ENCODE measurements around the gene ZMYM3. TPM values are rescaled to one million over a fixed set of nuclear protein-coding genes. Genes with fewer than 3 reads are reported as not detected.

ZMYM3 gene
- total RNA-seq, 1 experiment from 2014 or later: 32.9 TPM

DNA sequence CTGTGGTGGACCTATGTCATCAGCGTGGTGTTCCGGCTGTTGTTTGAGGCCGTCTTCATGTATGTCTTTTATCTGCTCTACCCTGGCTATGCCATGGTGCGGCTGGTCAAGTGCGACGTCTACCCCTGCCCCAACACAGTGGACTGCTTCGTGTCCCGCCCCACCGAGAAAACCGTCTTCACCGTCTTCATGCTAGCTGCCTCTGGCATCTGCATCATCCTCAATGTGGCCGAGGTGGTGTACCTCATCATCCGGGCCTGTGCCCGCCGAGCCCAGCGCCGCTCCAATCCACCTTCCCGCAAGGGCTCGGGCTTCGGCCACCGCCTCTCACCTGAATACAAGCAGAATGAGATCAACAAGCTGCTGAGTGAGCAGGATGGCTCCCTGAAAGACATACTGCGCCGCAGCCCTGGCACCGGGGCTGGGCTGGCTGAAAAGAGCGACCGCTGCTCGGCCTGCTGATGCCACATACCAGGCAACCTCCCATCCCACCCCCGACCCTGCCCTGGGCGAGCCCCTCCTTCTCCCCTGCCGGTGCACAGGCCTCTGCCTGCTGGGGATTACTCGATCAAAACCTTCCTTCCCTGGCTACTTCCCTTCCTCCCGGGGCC lies 29.7 kb downstream of the ZMYM3 start (continued):
- TF ChIP-seq EZH2 (IDR thresholded peaks at IDR 0.05) (no peak), SIN3A (IDR thresholded peaks at IDR 0.05; ENCODE audit: low read depth) (no peak), EGR1 (IDR thresholded peaks at IDR 0.05; ENCODE audit: low read depth) (no peak), RAD21 (IDR thresholded peaks at IDR 0.05; ENCODE audit: low read depth) (no peak)

DNA sequence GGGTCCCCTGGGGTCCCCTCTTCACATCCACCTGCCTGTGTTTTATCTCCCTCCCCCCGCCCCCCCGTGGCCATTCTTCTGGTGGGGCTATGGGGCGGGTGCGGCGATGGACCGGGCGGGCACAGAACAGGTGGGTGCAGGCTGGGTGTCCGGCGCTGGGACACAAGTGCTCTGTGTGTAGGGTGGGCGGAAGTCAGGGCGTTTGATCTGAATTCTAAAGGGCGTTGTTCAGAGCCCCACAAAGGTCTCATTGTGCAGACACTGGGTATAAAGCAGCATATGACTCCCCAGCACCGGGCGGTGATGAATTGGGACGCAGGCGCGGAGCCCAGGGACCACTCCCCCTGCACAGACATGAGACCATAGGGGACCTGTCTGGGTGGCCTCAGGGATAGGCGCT lies 31.0 kb downstream of the ZMYM3 start, which contains the start of gene GJB1:
GJB1 (plus strand) TSS at position 296 of the 400 bp plus-strand sequence. CDS start 484 bp downstream, outside the sequence.
- Histone ChIP-seq H3K9me2 (ENCODE audit: insufficient read depth) (no peaks in the 10 kb centered on the region), H3K4me3 (replicated peaks in 1 of 2; ENCODE audit: low read depth in 1 of 2, low read length in 2 of 2) (no peak within 1 kb of the TSS), H3K36me3 (ENCODE audit: control insufficient read depth in 1 of 2, insufficient read depth in 2 of 2, low read length in 2 of 2) (no peaks in the 10 kb centered on the region), H3K9me3 (ENCODE audit: control insufficient read depth in 1 of 2, insufficient read depth in 1 of 2, low read depth in 1 of 2, low read length in 2 of 2) (no peaks in the 10 kb centered on the region), H2AFZ (ENCODE audit: low read depth, low read length, poor library complexity, severe bottlenecking) (no peak within 1 kb of the TSS), H4K20me1 (ENCODE audit: insufficient read depth) (no peaks in the 10 kb centered on the region), H3K4me1 (ENCODE audit: control insufficient read depth in 1 of 2, insufficient read depth in 2 of 2, low read length in 2 of 2) (no peaks in the 10 kb centered on the region), H3K27me3 (ENCODE audit: insufficient read depth, low read length) (no peaks in the 10 kb centered on the region), H3K9ac (ENCODE audit: low read length) (no peak within 1 kb of the TSS), H3K79me2 (ENCODE audit: insufficient read depth, low read length) (no peaks in the 10 kb centered on the region), H3K4me2 (ENCODE audit: low read length) (no peak within 1 kb of the TSS), H3K27ac (ENCODE audit: low read depth, low read length) (no peak within 1 kb of the TSS)
- RAD21 ChIA-PET (ENCODE audit: low non-redundant PET in 1 of 2, low total read pairs in 2 of 2, uncharacterized antibody in 2 of 2, unreplicated experiment in 2 of 2): no interaction called here
- DNase-seq (ENCODE audit: low read depth, low spot score): no peak
- intact Hi-C loops (cut with micrococcal nuclease): no loop called here
- TF ChIP-seq, protein P1, sequence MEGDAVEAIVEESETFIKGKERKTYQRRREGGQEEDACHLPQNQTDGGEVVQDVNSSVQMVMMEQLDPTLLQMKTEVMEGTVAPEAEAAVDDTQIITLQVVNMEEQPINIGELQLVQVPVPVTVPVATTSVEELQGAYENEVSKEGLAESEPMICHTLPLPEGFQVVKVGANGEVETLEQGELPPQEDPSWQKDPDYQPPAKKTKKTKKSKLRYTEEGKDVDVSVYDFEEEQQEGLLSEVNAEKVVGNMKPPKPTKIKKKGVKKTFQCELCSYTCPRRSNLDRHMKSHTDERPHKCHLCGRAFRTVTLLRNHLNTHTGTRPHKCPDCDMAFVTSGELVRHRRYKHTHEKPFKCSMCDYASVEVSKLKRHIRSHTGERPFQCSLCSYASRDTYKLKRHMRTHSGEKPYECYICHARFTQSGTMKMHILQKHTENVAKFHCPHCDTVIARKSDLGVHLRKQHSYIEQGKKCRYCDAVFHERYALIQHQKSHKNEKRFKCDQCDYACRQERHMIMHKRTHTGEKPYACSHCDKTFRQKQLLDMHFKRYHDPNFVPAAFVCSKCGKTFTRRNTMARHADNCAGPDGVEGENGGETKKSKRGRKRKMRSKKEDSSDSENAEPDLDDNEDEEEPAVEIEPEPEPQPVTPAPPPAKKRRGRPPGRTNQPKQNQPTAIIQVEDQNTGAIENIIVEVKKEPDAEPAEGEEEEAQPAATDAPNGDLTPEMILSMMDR (IDR thresholded peaks at IDR 0.05 in 2 of 3, conservative IDR thresholded peaks at IDR 0.05 in 1 of 3; ENCODE audit: borderline replicate concordance in 1 of 3, insufficient read depth in 1 of 3, low read depth in 2 of 3, low read length in 2 of 3): no peak
- TF ChIP-seq TCF7L2 (IDR thresholded peaks at IDR 0.05; ENCODE audit: borderline replicate concordance, extremely low read depth, insufficient read depth, insufficient read length) (no peak), YY1 (IDR thresholded peaks at IDR 0.05; ENCODE audit: extremely low read depth, insufficient replicate concordance, low read depth, low read length) (no peak), SP1 (IDR thresholded peaks at IDR 0.05; ENCODE audit: low read depth) (no peak), EZH2phosphoT487 (IDR thresholded peaks at IDR 0.05; ENCODE audit: borderline replicate concordance) (no peak), JUND (IDR thresholded peaks at IDR 0.05) (no peak), RAD21 (IDR thresholded peaks at IDR 0.05; ENCODE audit: low read depth) (no peak), EZH2 (IDR thresholded peaks at IDR 0.05) (no peak), POLR2AphosphoS5 (IDR thresholded peaks at IDR 0.05; ENCODE audit: low read depth, low read length) (no peak)
- TF ChIP-seq, protein P2, sequence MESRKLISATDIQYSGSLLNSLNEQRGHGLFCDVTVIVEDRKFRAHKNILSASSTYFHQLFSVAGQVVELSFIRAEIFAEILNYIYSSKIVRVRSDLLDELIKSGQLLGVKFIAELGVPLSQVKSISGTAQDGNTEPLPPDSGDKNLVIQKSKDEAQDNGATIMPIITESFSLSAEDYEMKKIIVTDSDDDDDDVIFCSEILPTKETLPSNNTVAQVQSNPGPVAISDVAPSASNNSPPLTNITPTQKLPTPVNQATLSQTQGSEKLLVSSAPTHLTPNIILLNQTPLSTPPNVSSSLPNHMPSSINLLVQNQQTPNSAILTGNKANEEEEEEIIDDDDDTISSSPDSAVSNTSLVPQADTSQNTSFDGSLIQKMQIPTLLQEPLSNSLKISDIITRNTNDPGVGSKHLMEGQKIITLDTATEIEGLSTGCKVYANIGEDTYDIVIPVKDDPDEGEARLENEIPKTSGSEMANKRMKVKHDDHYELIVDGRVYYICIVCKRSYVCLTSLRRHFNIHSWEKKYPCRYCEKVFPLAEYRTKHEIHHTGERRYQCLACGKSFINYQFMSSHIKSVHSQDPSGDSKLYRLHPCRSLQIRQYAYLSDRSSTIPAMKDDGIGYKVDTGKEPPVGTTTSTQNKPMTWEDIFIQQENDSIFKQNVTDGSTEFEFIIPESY (IDR thresholded peaks at IDR 0.05; ENCODE audit: extremely low read depth, insufficient replicate concordance, low read length): no peak
- TF ChIP-seq, protein P3, sequence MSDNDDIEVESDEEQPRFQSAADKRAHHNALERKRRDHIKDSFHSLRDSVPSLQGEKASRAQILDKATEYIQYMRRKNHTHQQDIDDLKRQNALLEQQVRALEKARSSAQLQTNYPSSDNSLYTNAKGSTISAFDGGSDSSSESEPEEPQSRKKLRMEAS (IDR thresholded peaks at IDR 0.05): no peak
- no TSS peak for BruUV-seq (replicated peaks)
- POLR2A ChIA-PET: no interaction called here
- CTCF ChIA-PET: no interaction called here
- ATAC-seq: no peak

All from HCT116 (cell line).